Measurements from ENCODE around the gene SLC9A1.

SLC9A1 gene

GRCh38 chr1:27138368-27138767 is 16.6 kb downstream of the SLC9A1 start:
- ChIA-PET CTCF (interaction anchor here (1.2 kb wide), 1 partner anchor 16 kb away, joined by 4 read pairs; the partner anchor contains the start of gene SLC9A1), POLR2A (interaction anchor here (2.3 kb wide), 1 partner anchor 16 kb away, joined by 17 read pairs; the partner anchor contains the start of gene SLC9A1)
- no peak for DNase-seq (ENCODE audit: extremely low spot score)
- TF ChIP-seq TARDBP (IDR thresholded peaks at IDR 0.05) (no peak), ELF4 (IDR thresholded peaks at IDR 0.05) (no peak), FOXM1 (IDR thresholded peaks at IDR 0.05; ENCODE audit: borderline replicate concordance) (no peak), CTBP1 (IDR thresholded peaks at IDR 0.05; ENCODE audit: borderline replicate concordance) (no peak), LEF1 (IDR thresholded peaks at IDR 0.05; ENCODE audit: borderline replicate concordance) (no peak), BHLHE40 (IDR thresholded peaks at IDR 0.05; ENCODE audit: borderline replicate concordance) (no peak), SP1 (IDR thresholded peaks at IDR 0.05) (no peak), FOXA1 (IDR thresholded peaks at IDR 0.05) (no peak), ARNT (IDR thresholded peaks at IDR 0.05) (no peak), NFRKB (IDR thresholded peaks at IDR 0.05) (no peak), HDGF (IDR thresholded peaks at IDR 0.05; ENCODE audit: borderline replicate concordance) (no peak), L3MBTL2 (conservative IDR thresholded peaks at IDR 0.05) (no peak), PKNOX1 (IDR thresholded peaks at IDR 0.05) (no peak), ZNF384 (IDR thresholded peaks at IDR 0.05) (no peak), SUZ12 (IDR thresholded peaks at IDR 0.05) (no peak), FOXK2 (IDR thresholded peaks at IDR 0.05) (no peak)

- TF ChIP-seq BHLHE40 (IDR thresholded peaks at IDR 0.05; ENCODE audit: borderline replicate concordance) = no peak
- no peak for TF ChIP-seq HDGF (IDR thresholded peaks at IDR 0.05; ENCODE audit: borderline replicate concordance)
- TF ChIP-seq TARDBP (IDR thresholded peaks at IDR 0.05) = no peak
- ChIA-PET CTCF (no interaction called here), POLR2A (no interaction called here)
- DNase-seq (ENCODE audit: extremely low spot score) = no peak
Measured at GRCh38 chr1:27137544-27138075, 17.3 kb downstream of the SLC9A1 start.

GRCh38 chr1:27136998-27137542 is 17.9 kb downstream of the SLC9A1 start:
- no peak for DNase-seq (ENCODE audit: extremely low spot score)
- ChIA-PET POLR2A (no interaction called here), CTCF (interaction anchor here (1.2 kb wide), 1 partner anchor 14 kb away, joined by 3 read pairs; no protein-coding TSS in a partner anchor)
- TF ChIP-seq NFRKB (IDR thresholded peaks at IDR 0.05) (no peak), FOXM1 (IDR thresholded peaks at IDR 0.05; ENCODE audit: borderline replicate concordance) (no peak), TARDBP (IDR thresholded peaks at IDR 0.05) (no peak), PKNOX1 (IDR thresholded peaks at IDR 0.05) (no peak), FOXK2 (IDR thresholded peaks at IDR 0.05) (no peak), LEF1 (IDR thresholded peaks at IDR 0.05; ENCODE audit: borderline replicate concordance) (no peak), SUZ12 (IDR thresholded peaks at IDR 0.05) (no peak), BHLHE40 (IDR thresholded peaks at IDR 0.05; ENCODE audit: borderline replicate concordance) (no peak), SP1 (IDR thresholded peaks at IDR 0.05) (no peak), ARNT (IDR thresholded peaks at IDR 0.05) (no peak)

DNA sequence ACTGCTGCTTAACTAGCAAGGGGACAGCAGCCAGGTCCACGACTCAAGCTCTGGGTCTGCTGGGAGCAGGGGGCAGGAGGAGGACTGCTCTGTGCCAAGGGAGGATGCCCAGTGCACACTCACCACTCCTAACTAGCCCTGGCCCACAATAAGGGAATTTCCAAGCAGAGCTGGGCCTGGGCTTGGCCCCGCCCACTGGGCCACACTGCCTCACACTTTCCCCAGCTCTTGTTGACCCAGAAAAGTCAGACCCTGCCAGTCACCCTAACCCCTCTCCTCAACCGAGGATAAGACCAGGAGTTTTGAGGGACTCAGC is 18.7 kb downstream of the SLC9A1 start:
- ChIA-PET CTCF (interaction anchor here (1.2 kb wide), 1 partner anchor 15 kb away, joined by 3 read pairs; no protein-coding TSS in a partner anchor), POLR2A (no interaction called here)
- no peak for DNase-seq (ENCODE audit: extremely low spot score)
- TF ChIP-seq BHLHE40 (IDR thresholded peaks at IDR 0.05; ENCODE audit: borderline replicate concordance) (no peak), CTBP1 (IDR thresholded peaks at IDR 0.05; ENCODE audit: borderline replicate concordance) (no peak), L3MBTL2 (conservative IDR thresholded peaks at IDR 0.05) (no peak), FOXA1 (IDR thresholded peaks at IDR 0.05) (no peak), SP1 (IDR thresholded peaks at IDR 0.05) (no peak), FOXK2 (IDR thresholded peaks at IDR 0.05) (no peak), FOXM1 (IDR thresholded peaks at IDR 0.05; ENCODE audit: borderline replicate concordance) (no peak), LEF1 (IDR thresholded peaks at IDR 0.05; ENCODE audit: borderline replicate concordance) (no peak), HDGF (IDR thresholded peaks at IDR 0.05; ENCODE audit: borderline replicate concordance) (no peak), ELF4 (IDR thresholded peaks at IDR 0.05) (no peak), TARDBP (IDR thresholded peaks at IDR 0.05) (no peak), SUZ12 (IDR thresholded peaks at IDR 0.05) (no peak)

DNA sequence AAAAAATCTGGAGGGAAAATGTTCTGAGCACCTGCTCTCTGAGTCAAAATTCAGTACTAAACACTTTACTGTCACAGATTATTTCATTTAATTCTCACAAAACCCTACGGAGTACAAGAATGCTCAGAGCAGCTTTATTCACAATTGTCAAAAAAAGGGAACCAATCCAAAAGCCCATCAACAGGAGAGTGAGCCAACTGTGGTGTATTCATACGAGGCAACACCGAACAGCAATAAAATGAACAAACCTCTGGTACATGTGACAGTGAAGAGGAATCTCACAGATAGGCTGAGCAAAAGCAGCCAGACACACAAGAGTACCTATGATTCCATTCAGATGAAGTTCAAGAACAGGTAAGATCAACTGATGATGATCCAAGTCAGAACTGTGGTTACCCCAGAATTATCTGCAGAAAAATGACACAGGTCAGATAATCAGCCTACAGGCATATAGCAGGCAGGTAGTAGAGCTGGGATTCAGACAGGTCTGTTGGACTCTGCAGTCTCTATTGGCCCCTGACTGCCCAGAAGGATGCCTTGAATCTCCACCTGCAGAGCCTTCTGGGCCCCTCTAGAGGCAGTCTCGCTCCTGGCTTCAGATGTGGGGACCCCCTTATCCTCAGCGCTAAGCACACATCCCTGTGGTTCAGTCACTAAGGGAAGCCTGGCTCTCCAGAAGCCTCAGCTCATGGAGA is 19.2 kb downstream of the SLC9A1 start:
- POLR2A ChIA-PET = interaction anchor here (3.3 kb wide), 1 partner anchor 19 kb away, joined by 12 read pairs; the partner anchor contains the start of gene SLC9A1
- CTCF ChIA-PET = interaction anchor here (1.2 kb wide), 1 partner anchor 16 kb away, joined by 3 read pairs; no protein-coding TSS in a partner anchor
- no peak for DNase-seq (ENCODE audit: extremely low spot score)
- TF ChIP-seq ARNT (IDR thresholded peaks at IDR 0.05) (no peak), NFRKB (IDR thresholded peaks at IDR 0.05) (no peak), FOXM1 (IDR thresholded peaks at IDR 0.05; ENCODE audit: borderline replicate concordance) (no peak), BHLHE40 (IDR thresholded peaks at IDR 0.05; ENCODE audit: borderline replicate concordance) (no peak), ELF4 (IDR thresholded peaks at IDR 0.05) (no peak), SP1 (IDR thresholded peaks at IDR 0.05) (no peak), L3MBTL2 (conservative IDR thresholded peaks at IDR 0.05) (no peak), PKNOX1 (IDR thresholded peaks at IDR 0.05) (no peak), HDGF (IDR thresholded peaks at IDR 0.05; ENCODE audit: borderline replicate concordance) (no peak), FOXA1 (IDR thresholded peaks at IDR 0.05) (no peak), TARDBP (IDR thresholded peaks at IDR 0.05) (no peak), SUZ12 (IDR thresholded peaks at IDR 0.05) (no peak)

All from HEK293T (cell line).